ENCODE data around the gene TMOD3.

Gene TMOD3

GRCh38 chr15:51842265-51842664, 12.8 kb downstream of the TMOD3 start:
- Histone ChIP-seq H3K4me1 (ENCODE audit: insufficient read depth, low read length, poor library complexity, severe bottlenecking) (peaks cover 74% of the 10 kb centered on the region), H3F3A (ENCODE audit: low read depth) (peaks cover 5% of the 10 kb centered on the region; the same call in 1 of the 2 replicates), H4K20me1 (ENCODE audit: insufficient read depth, low read length, poor library complexity, severe bottlenecking) (peaks cover 63% of the 10 kb centered on the region), H3K27me3 (ENCODE audit: insufficient read depth, low read length, poor library complexity, severe bottlenecking) (no peaks in the 10 kb centered on the region), H3K9me2 (replicated peaks; ENCODE audit: low read depth, low read length) (no peaks in the 10 kb centered on the region), H3K36me3 (ENCODE audit: insufficient read depth, low read length) (no peaks in the 10 kb centered on the region), H3K9me3 (ENCODE audit: insufficient read depth, low read depth, low read length) (no peaks in the 10 kb centered on the region), H2AFZ (ENCODE audit: low read length) (no peak overlapping the region), H3K79me2 (ENCODE audit: insufficient read depth, low read length) (peaks cover 97% of the 10 kb centered on the region), H3K4me3 (ENCODE audit: low read length, poor library complexity, severe bottlenecking) (no peak overlapping the region), H3K4me2 (ENCODE audit: low read depth, low read length, poor library complexity, severe bottlenecking) (peak overlapping the region; percentile 49), H3K9ac (ENCODE audit: low read depth, low read length, poor library complexity, severe bottlenecking) (no peak overlapping the region)
- TF ChIP-seq EZH2phosphoT487 (IDR thresholded peaks at IDR 0.05; ENCODE audit: borderline replicate concordance) = no peak
- TF ChIP-seq CTCF (conservative IDR thresholded peaks at IDR 0.05; ENCODE audit: low read length) = no peak

GRCh38 chr15:51842852-51843737, 13.6 kb downstream of the TMOD3 start:
- Histone ChIP-seq H3F3A (ENCODE audit: low read depth) (peaks cover 5% of the 10 kb centered on the region; the same call in 1 of the 2 replicates), H2AFZ (ENCODE audit: low read length) (no peak overlapping the region), H3K4me2 (ENCODE audit: low read depth, low read length, poor library complexity, severe bottlenecking) (peak overlapping the region; percentile 49), H4K20me1 (ENCODE audit: insufficient read depth, low read length, poor library complexity, severe bottlenecking) (peaks cover 64% of the 10 kb centered on the region), H3K4me1 (ENCODE audit: insufficient read depth, low read length, poor library complexity, severe bottlenecking) (peaks cover 69% of the 10 kb centered on the region), H3K4me3 (ENCODE audit: low read length, poor library complexity, severe bottlenecking) (no peak overlapping the region), H3K9ac (ENCODE audit: low read depth, low read length, poor library complexity, severe bottlenecking) (peak overlapping the region; percentile 23), H3K9me2 (replicated peaks; ENCODE audit: low read depth, low read length) (no peaks in the 10 kb centered on the region), H3K79me2 (ENCODE audit: insufficient read depth, low read length) (peaks cover 96% of the 10 kb centered on the region), H3K9me3 (ENCODE audit: insufficient read depth, low read depth, low read length) (no peaks in the 10 kb centered on the region), H3K36me3 (ENCODE audit: insufficient read depth, low read length) (no peaks in the 10 kb centered on the region), H3K27me3 (ENCODE audit: insufficient read depth, low read length, poor library complexity, severe bottlenecking) (no peaks in the 10 kb centered on the region)
- no peak for TF ChIP-seq EZH2phosphoT487 (IDR thresholded peaks at IDR 0.05; ENCODE audit: borderline replicate concordance)
- TF ChIP-seq CTCF (conservative IDR thresholded peaks at IDR 0.05; ENCODE audit: low read length) = no peak

GRCh38 chr15:51844747-51845426, 15.4 kb downstream of the TMOD3 start:
- TF ChIP-seq CTCF (conservative IDR thresholded peaks at IDR 0.05; ENCODE audit: low read length) (no peak), EZH2phosphoT487 (IDR thresholded peaks at IDR 0.05; ENCODE audit: borderline replicate concordance) (no peak)
- Histone ChIP-seq H3K4me1 (ENCODE audit: insufficient read depth, low read length, poor library complexity, severe bottlenecking) (peaks cover 67% of the 10 kb centered on the region), H2AFZ (ENCODE audit: low read length) (no peak overlapping the region), H3K9me3 (ENCODE audit: insufficient read depth, low read depth, low read length) (no peaks in the 10 kb centered on the region), H3K4me2 (ENCODE audit: low read depth, low read length, poor library complexity, severe bottlenecking) (no peak overlapping the region), H3K27me3 (ENCODE audit: insufficient read depth, low read length, poor library complexity, severe bottlenecking) (no peaks in the 10 kb centered on the region), H4K20me1 (ENCODE audit: insufficient read depth, low read length, poor library complexity, severe bottlenecking) (peaks cover 54% of the 10 kb centered on the region), H3K9me2 (replicated peaks; ENCODE audit: low read depth, low read length) (no peaks in the 10 kb centered on the region), H3K9ac (ENCODE audit: low read depth, low read length, poor library complexity, severe bottlenecking) (no peak overlapping the region), H3K36me3 (ENCODE audit: insufficient read depth, low read length) (no peaks in the 10 kb centered on the region), H3K79me2 (ENCODE audit: insufficient read depth, low read length) (peaks cover 98% of the 10 kb centered on the region), H3F3A (ENCODE audit: low read depth) (peaks cover 5% of the 10 kb centered on the region; the same call in 1 of the 2 replicates), H3K4me3 (ENCODE audit: low read length, poor library complexity, severe bottlenecking) (no peak overlapping the region)

Data from Loucy (cell line).